IMR-90 (cell line): ENCODE results near the gene PNMA8C. TPM values are rescaled to one million over a fixed set of nuclear protein-coding genes. Genes with fewer than 3 reads are reported as not detected.

Experiments
- ATAC-seq: fragments of 200-7000 bp; cut with Tn5 transposase; 2 replicates; pipeline ENCODE4 v1.9.1; 2020; ENCODE audit warnings: low read depth, mild to moderate bottlenecking, moderate library complexity
- BruUV-seq: library from RNA; stranded (reverse); fragments of 400-500 nt; replicated peaks from 2 replicates; lab custom pipeline; 2021; lab: Mats Ljungman, UMichigan
- CTCF ChIA-PET: fragments of 300-600 bp; formaldehyde crosslinking; extraction: SDS; loops from one replicate; lab custom pipeline; 2021; ENCODE audit warnings: antibody characterized with exemption; lab: Yijun Ruan, JAX
- POLR2A ChIA-PET: fragments of 300-600 bp; sonication (Branson Sonifier 250); formaldehyde crosslinking; loops from one replicate; lab custom pipeline; 2022; ENCODE audit warnings: antibody characterized with exemption; ENCODE audit not compliant: unreplicated experiment; lab: Charles Lee
- DNase-seq: peaks from one replicate; pipeline ENCODE4 v3.0.0; 2013
- H2AFZ ChIP-seq: replicated peaks from 2 replicates; pipeline ENCODE3; 2013; ENCODE audit warnings: low read length, mild to moderate bottlenecking; ENCODE audit not compliant: poor library complexity
- H2AK5ac ChIP-seq: 2 replicates; pipeline ENCODE4 v1.6.1; 2013; ENCODE audit warnings: low read depth, low read length, inconsistent platforms
- H2AK9ac ChIP-seq: replicated peaks from 2 replicates; pipeline ENCODE3; 2013; ENCODE audit warnings: mild to moderate bottlenecking, low read depth, low read length, moderate library complexity; ENCODE audit not compliant: poor library complexity
- H2BK120ac ChIP-seq: 2 replicates; pipeline ENCODE4 v1.6.1; 2013; ENCODE audit warnings: low read depth, low read length, inconsistent platforms
- H2BK15ac ChIP-seq: 3 replicates; pipeline ENCODE4 v1.6.1; 2013; ENCODE audit warnings: low read depth, low read length, inconsistent platforms
- H2BK20ac ChIP-seq: 2 replicates; pipeline ENCODE4 v1.6.1; 2013; ENCODE audit warnings: low read depth, mild to moderate bottlenecking, inconsistent platforms, low read length, moderate library complexity
- H2BK5ac ChIP-seq: 2 replicates; pipeline ENCODE4 v1.6.1; 2013; ENCODE audit warnings: mild to moderate bottlenecking, low read depth, low read length, inconsistent platforms; ENCODE audit not compliant: poor library complexity, severe bottlenecking
- H3K14ac ChIP-seq: replicated peaks from 2 replicates; pipeline ENCODE4 v1.6.1; 2013; ENCODE audit warnings: low read depth, low read length, inconsistent platforms
- H3K18ac ChIP-seq: 2 replicates; pipeline ENCODE4 v1.6.1; 2013; ENCODE audit warnings: low read depth, low read length, control low read depth
- H3K23ac ChIP-seq: 2 replicates; pipeline ENCODE4 v1.6.1; 2013; ENCODE audit warnings: low read depth, low read length, inconsistent platforms
- H3K27ac ChIP-seq: 2 replicates; pipeline ENCODE4 v1.5.1; 2013; ENCODE audit warnings: mild to moderate bottlenecking, control low read depth, low read length; ENCODE audit not compliant: insufficient read depth
- H3K27me3 ChIP-seq: 2 replicates; pipeline ENCODE4 v1.6.1; 2013; ENCODE audit warnings: low read length; ENCODE audit not compliant: control insufficient read depth, insufficient read depth
- H3K36me3 ChIP-seq: 2 replicates; pipeline ENCODE4 v1.6.1; 2013; ENCODE audit warnings: low read length, mixed read lengths; ENCODE audit not compliant: control insufficient read depth, insufficient read depth
- H3K4ac ChIP-seq: 2 replicates; pipeline ENCODE4 v1.6.1; 2013; ENCODE audit warnings: low read depth, low read length, inconsistent platforms
- H3K4me1 ChIP-seq: 2 replicates; pipeline ENCODE4 v1.6.1; 2013; ENCODE audit warnings: low read length, mixed read lengths; ENCODE audit not compliant: control insufficient read depth, insufficient read depth
- H3K4me2 ChIP-seq: 2 replicates; pipeline ENCODE4 v1.6.1; 2013; ENCODE audit warnings: low read depth, mild to moderate bottlenecking, control low read depth, low read length, moderate library complexity
- H3K4me3 ChIP-seq: 2 replicates; pipeline ENCODE4 v1.5.1; 2013; ENCODE audit warnings: low read depth, mild to moderate bottlenecking, control low read depth, low read length, moderate library complexity; ENCODE audit not compliant: insufficient read depth
- H3K56ac ChIP-seq: 2 replicates; pipeline ENCODE4 v1.6.1; 2013; ENCODE audit warnings: low read length, inconsistent platforms; ENCODE audit not compliant: insufficient read depth; ENCODE audit errors: extremely low read depth
- H3K79me1 ChIP-seq, 2 experiments: 2 replicates each; pipeline ENCODE4 v1.6.1; 2013; ENCODE audit warnings: low read length in 2 of 2, inconsistent platforms in 1 of 2, low read depth in 1 of 2
- H3K9ac ChIP-seq: 2 replicates; pipeline ENCODE4 v1.6.1; 2013; ENCODE audit warnings: low read depth, low read length, control low read depth
- H3K9me1 ChIP-seq: 2 replicates; pipeline ENCODE4 v1.6.1; 2013; ENCODE audit warnings: low read length, inconsistent platforms; ENCODE audit not compliant: insufficient read depth
- H3K9me3 ChIP-seq: 2 replicates; pipeline ENCODE4 v1.6.1; 2013; ENCODE audit warnings: low read length; ENCODE audit not compliant: control insufficient read depth, insufficient read depth
- H4K20me1 ChIP-seq: 2 replicates; pipeline ENCODE4 v1.6.1; 2013; ENCODE audit warnings: low read length, inconsistent platforms; ENCODE audit not compliant: insufficient read depth
- H4K5ac ChIP-seq: 2 replicates; pipeline ENCODE4 v1.6.1; 2013; ENCODE audit warnings: mild to moderate bottlenecking, low read depth, low read length, control low read depth
- H4K8ac ChIP-seq, 2 experiments: 2 replicates each; pipeline ENCODE4 v1.6.1; 2013; ENCODE audit warnings: low read depth in 2 of 2, low read length in 2 of 2, control low read depth in 1 of 2, inconsistent platforms in 1 of 2
- H4K91ac ChIP-seq: 2 replicates; pipeline ENCODE4 v1.6.1; 2013; ENCODE audit warnings: low read depth, low read length, inconsistent platforms; ENCODE audit not compliant: insufficient read depth
- BHLHE40 ChIP-seq: fragments of 150-350 bp; IDR thresholded peaks from 2 replicates; pipeline ENCODE4 v1.6.1; 2016; ENCODE audit warnings: mild to moderate bottlenecking, low read depth, low read length
- CEBPB ChIP-seq: IDR thresholded peaks from 2 replicates; pipeline ENCODE4 v1.6.1; 2012; ENCODE audit warnings: low read depth, low read length, improper control_type of control experiment
- CHD1 ChIP-seq: IDR thresholded peaks from 2 replicates; pipeline ENCODE4 v1.6.1; 2012; ENCODE audit warnings: low read depth, low read length, improper control_type of control experiment
- CTCF ChIP-seq: conservative IDR thresholded peaks from 2 replicates; pipeline ENCODE4 v1.5.1; 2012; ENCODE audit warnings: mild to moderate bottlenecking, low read depth, low read length, improper control_type of control experiment
- ELK1 ChIP-seq: fragments of 150-350 bp; IDR thresholded peaks from 2 replicates; pipeline ENCODE4 v1.6.1; 2016; ENCODE audit warnings: low read depth, mild to moderate bottlenecking, low read length, moderate library complexity, borderline replicate concordance
- FOS ChIP-seq: fragments of 150-350 bp; IDR thresholded peaks from 2 replicates; pipeline ENCODE4 v1.6.1; 2016; ENCODE audit warnings: low read depth, low read length
- MAFK ChIP-seq: IDR thresholded peaks from 2 replicates; pipeline ENCODE4 v1.6.1; 2012; ENCODE audit warnings: low read depth, low read length, improper control_type of control experiment
- MAZ ChIP-seq: IDR thresholded peaks from 2 replicates; pipeline ENCODE4 v1.6.1; 2012; ENCODE audit warnings: low read depth, mild to moderate bottlenecking, low read length, improper control_type of control experiment, moderate library complexity, borderline replicate concordance
- MXI1 ChIP-seq: IDR thresholded peaks from 2 replicates; pipeline ENCODE4 v1.6.1; 2012; ENCODE audit warnings: low read depth, mild to moderate bottlenecking, low read length, moderate library complexity, borderline replicate concordance
- NFE2L2 ChIP-seq: fragments of 150-350 bp; IDR thresholded peaks from 2 replicates; pipeline ENCODE4 v1.6.1; 2016; ENCODE audit warnings: low read depth, mild to moderate bottlenecking, low read length
- POLR2A ChIP-seq: IDR thresholded peaks from 2 replicates; pipeline ENCODE4 v1.6.1; 2012; ENCODE audit warnings: mild to moderate bottlenecking, low read depth, low read length
- RAD21 ChIP-seq: IDR thresholded peaks from 2 replicates; pipeline ENCODE4 v1.6.1; 2012; ENCODE audit warnings: low read length, improper control_type of control experiment
- RCOR1 ChIP-seq: IDR thresholded peaks from 2 replicates; pipeline ENCODE4 v1.6.1; 2012; ENCODE audit warnings: mild to moderate bottlenecking, low read length, improper control_type of control experiment; ENCODE audit not compliant: insufficient replicate concordance
- RFX5 ChIP-seq: IDR thresholded peaks from 2 replicates; pipeline ENCODE4 v1.8.0; 2012; ENCODE audit warnings: low read depth, mild to moderate bottlenecking, low read length, moderate library complexity
- SMC3 ChIP-seq: fragments of 150-350 bp; IDR thresholded peaks from 2 replicates; pipeline ENCODE4 v1.6.1; 2016; ENCODE audit warnings: low read depth, mild to moderate bottlenecking, antibody characterized with exemption, low read length, moderate library complexity
- USF2 ChIP-seq: fragments of 150-350 bp; IDR thresholded peaks from 2 replicates; pipeline ENCODE4 v1.6.1; 2017; ENCODE audit warnings: mild to moderate bottlenecking, antibody characterized with exemption, low read length, low read depth
- WGBS, 2 experiments: methylation state at CpG; one replicate each; pipeline versions ENCODE4 v1.1.5 to v1.1.7; 2013; ENCODE audit warnings: missing lambda C conversion rate in 2 of 2; ENCODE audit not compliant: insufficient read length in 1 of 2; ENCODE audit errors: extremely low coverage in 2 of 2; 5-methylcytosine and 5-hydroxymethylcytosine counted together
- dilution Hi-C: fragments of 300-500 bp; cut with HindIII; formaldehyde crosslinking; loops from one replicate; pipeline ENCODE4 v1.14.3; 2018; ENCODE audit warnings: low sequenced_read_pairs; ENCODE audit not compliant: unreplicated experiment
- in situ Hi-C: fragments of 300-500 bp; cut with MboI; formaldehyde crosslinking; loops from 3 replicates; pipeline ENCODE4 v1.14.3; 2019; ENCODE audit warnings: low sequenced_read_pairs, inconsistent platforms, mixed read lengths
- intact Hi-C: fragments of 100-400 bp; cut with micrococcal nuclease; formaldehyde crosslinking; loops from 2 replicates; pipeline ENCODE4 v1.10.0; 2022
- polyA plus RNA-seq, 3 experiments: library from polyadenylated mRNA; depleted of rRNA; stranded (reverse); fragments of >200 nt; gene quantifications; 2 replicates each; pipeline ENCODE4 v1.2.3, GENCODE V29; 2012; ENCODE audit warnings: low replicate concordance in 1 of 3
- total RNA-seq: library from RNA; depleted of rRNA; stranded (reverse); fragments of >200 nt; gene quantifications from 2 replicates; pipeline ENCODE4 v1.2.3, GENCODE V29; 2012

Gene PNMA8C
- total and polyA plus RNA-seq, 2 of the 4 experiments (the other 2 are of a cell fraction), result 0.09 to 0.18 TPM

GRCh38 chr19:46402725-46403124 lies 26.0 kb downstream of the PNMA8C start:
- Histone ChIP-seq H2BK20ac (no peak overlapping the region), H2AK9ac (no peak overlapping the region), H3K18ac (no peak overlapping the region), H3K4me1 (peaks cover 6% of the 10 kb centered on the region; the same call in 1 of the 2 replicates), H3K14ac (no peak overlapping the region), H4K5ac (no peak overlapping the region), H3K4me3 (no peak overlapping the region), H3K27ac (no peak overlapping the region), H4K8ac (no peak overlapping the region), H2AK5ac (no peak overlapping the region), H2BK5ac (no peak overlapping the region), H3K9me3 (no peaks in the 10 kb centered on the region), H3K27me3 (peaks cover under 1% of the 10 kb centered on the region; the same call in 1 of the 2 replicates), H3K9ac (no peak overlapping the region), H2BK120ac (no peak overlapping the region), H3K23ac (no peak overlapping the region), H2BK15ac (no peak overlapping the region), H3K4me2 (no peak overlapping the region), H4K91ac (no peak overlapping the region), H3K56ac (no peak overlapping the region), H3K79me1 (0 out of 4 replicates have a peak, but pooled peaks cover 0 to under 1% of the 10 kb centered on the region in 2 experiments), H3K36me3 (no peaks in the 10 kb centered on the region), H3K9me1 (peaks cover under 1% of the 10 kb centered on the region; the same call in 1 of the 2 replicates), H2AFZ (no peak overlapping the region), H3K4ac (no peak overlapping the region), H4K20me1 (no peaks in the 10 kb centered on the region; the same call in 1 of the 2 replicates)
- WGBS, 2 experiments, result 98% methylated on average over 8 of the region's 11 CpGs; no CpG with 5 or more reads in 1 of the 2 experiments
- DNase-seq (no peak), ATAC-seq (no peak)
- intact Hi-C loops (loop anchor here (1.0 kb wide), 1 partner anchor 85 kb away; no protein-coding TSS in a partner anchor), in situ Hi-C loops (loop anchor here (5.0 kb wide), 1 partner anchor 85 kb away; no protein-coding TSS in a partner anchor), dilution Hi-C loops (no loop called here)
- POLR2A ChIA-PET, result no interaction called here
- CTCF ChIA-PET, result interaction anchor here (0.9 to 1.1 kb wide), 2 partner anchors 11 to 85 kb away, joined by 4 to 13 read pairs; no protein-coding TSS in a partner anchor
- TF ChIP-seq RAD21 (no peak), CHD1 (no peak), FOS (no peak), MAFK (no peak), MAZ (no peak), BHLHE40 (no peak), RFX5 (no peak), POLR2A (no peak), MXI1 (no peak), ELK1 (no peak), NFE2L2 (no peak), SMC3 (no peak), CEBPB (no peak), CTCF (no peak), RCOR1 (no peak), USF2 (no peak)
- no TSS peak for BruUV-seq
